ENCODE data around the gene NRG2.

DNA sequence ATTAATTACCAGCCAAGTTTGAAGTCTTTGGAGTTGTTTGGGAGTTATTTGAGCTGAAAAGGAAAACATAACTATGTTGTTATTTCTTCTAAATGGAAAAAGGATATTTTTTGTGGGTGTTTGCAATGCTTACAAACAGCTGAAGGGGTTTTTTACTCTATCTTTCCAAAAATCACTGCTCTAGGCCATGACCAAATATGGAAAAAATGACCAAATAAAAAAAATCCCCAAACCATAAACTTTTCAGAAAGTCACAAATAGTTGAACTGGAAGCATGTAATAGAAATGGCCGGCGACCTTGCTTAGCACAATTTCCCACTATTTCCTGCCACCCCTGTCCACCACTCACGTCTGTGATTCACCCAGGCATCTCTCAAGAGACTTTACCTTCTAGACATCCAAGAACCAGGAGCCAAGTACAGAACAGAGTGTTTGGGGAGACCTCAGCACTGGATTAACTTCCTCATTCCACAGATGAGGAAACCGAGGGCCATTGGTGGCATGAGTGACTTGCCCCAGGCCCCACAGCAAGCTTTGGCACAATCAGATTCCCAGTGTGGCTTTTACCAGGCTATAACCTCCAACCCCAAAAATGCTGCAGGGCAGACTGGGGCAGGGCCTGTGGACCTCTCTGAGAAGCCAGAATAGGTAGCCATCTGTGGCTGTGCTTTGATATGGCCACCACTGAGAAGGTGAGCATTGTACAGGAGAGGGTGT lies 84.5 kb downstream of the NRG2 start:
- TF ChIP-seq, protein P1, sequence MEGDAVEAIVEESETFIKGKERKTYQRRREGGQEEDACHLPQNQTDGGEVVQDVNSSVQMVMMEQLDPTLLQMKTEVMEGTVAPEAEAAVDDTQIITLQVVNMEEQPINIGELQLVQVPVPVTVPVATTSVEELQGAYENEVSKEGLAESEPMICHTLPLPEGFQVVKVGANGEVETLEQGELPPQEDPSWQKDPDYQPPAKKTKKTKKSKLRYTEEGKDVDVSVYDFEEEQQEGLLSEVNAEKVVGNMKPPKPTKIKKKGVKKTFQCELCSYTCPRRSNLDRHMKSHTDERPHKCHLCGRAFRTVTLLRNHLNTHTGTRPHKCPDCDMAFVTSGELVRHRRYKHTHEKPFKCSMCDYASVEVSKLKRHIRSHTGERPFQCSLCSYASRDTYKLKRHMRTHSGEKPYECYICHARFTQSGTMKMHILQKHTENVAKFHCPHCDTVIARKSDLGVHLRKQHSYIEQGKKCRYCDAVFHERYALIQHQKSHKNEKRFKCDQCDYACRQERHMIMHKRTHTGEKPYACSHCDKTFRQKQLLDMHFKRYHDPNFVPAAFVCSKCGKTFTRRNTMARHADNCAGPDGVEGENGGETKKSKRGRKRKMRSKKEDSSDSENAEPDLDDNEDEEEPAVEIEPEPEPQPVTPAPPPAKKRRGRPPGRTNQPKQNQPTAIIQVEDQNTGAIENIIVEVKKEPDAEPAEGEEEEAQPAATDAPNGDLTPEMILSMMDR (IDR thresholded peaks at IDR 0.05): no peak
- TF ChIP-seq POLR2AphosphoS5 (IDR thresholded peaks at IDR 0.05): no peak
